ENCODE measurements around the gene METTL5. TPM values are rescaled to one million over a fixed set of nuclear protein-coding genes. Genes with fewer than 3 reads are reported as not detected.
"Not testable (repeated sequence)": the region's sequence is repeated elsewhere in the genome, so short reads cannot be mapped to it uniquely, and the experiment has no call there.

METTL5 gene
- total RNA-seq, 2 experiments from 2014 or later: 13.2 to 16.0 TPM

- no peaks in the 10 kb centered on the region for H3K27me3 Mint-ChIP-seq
- H3K27ac ChIP-seq (ENCODE audit: low read depth in 1 of 2, low read length in 2 of 2): no peak overlapping the region
- H3K4me1 Mint-ChIP-seq (ENCODE audit: low read depth): peaks cover 44% of the 10 kb centered on the region
- ChIA-PET POLR2A (no interaction called here), CTCF (no interaction called here)
- H3K27me3 ChIP-seq (ENCODE audit: control insufficient read depth in 1 of 2, insufficient read depth in 2 of 2, low read length in 2 of 2): no peaks in the 10 kb centered on the region
- no peak for ATAC-seq (ENCODE audit: poor library complexity)
- H3K27ac Mint-ChIP-seq: no peak overlapping the region
- no peak overlapping the region for H3K4me3 ChIP-seq (ENCODE audit: low read length)
- peaks cover 44% of the 10 kb centered on the region for H3K36me3 Mint-ChIP-seq (ENCODE audit: low read depth)
- peaks cover 0 to 10% of the 10 kb centered on the region in 2 experiments for H3K9me3 ChIP-seq (ENCODE audit: control insufficient read depth in 1 of 2, insufficient read depth in 1 of 2, low read length in 2 of 2)
- H3K4me3 Mint-ChIP-seq: no peak overlapping the region
- H3K36me3 ChIP-seq (ENCODE audit: insufficient read depth, low read length): peaks cover 3% of the 10 kb centered on the region
- intact Hi-C loops (cut with DNase I, micrococcal nuclease): no loop called here
- peaks cover 9% of the 10 kb centered on the region for H3K4me1 ChIP-seq (ENCODE audit: insufficient read depth, low read length)
- TF ChIP-seq, protein P1, sequence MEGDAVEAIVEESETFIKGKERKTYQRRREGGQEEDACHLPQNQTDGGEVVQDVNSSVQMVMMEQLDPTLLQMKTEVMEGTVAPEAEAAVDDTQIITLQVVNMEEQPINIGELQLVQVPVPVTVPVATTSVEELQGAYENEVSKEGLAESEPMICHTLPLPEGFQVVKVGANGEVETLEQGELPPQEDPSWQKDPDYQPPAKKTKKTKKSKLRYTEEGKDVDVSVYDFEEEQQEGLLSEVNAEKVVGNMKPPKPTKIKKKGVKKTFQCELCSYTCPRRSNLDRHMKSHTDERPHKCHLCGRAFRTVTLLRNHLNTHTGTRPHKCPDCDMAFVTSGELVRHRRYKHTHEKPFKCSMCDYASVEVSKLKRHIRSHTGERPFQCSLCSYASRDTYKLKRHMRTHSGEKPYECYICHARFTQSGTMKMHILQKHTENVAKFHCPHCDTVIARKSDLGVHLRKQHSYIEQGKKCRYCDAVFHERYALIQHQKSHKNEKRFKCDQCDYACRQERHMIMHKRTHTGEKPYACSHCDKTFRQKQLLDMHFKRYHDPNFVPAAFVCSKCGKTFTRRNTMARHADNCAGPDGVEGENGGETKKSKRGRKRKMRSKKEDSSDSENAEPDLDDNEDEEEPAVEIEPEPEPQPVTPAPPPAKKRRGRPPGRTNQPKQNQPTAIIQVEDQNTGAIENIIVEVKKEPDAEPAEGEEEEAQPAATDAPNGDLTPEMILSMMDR (IDR thresholded peaks at IDR 0.05): no peak
- DNase-seq: no peak
- H3K9me3 Mint-ChIP-seq: no peaks in the 10 kb centered on the region
These were observed 28.4 kb upstream of the METTL5 start for GRCh38 chr2:169853041-169853668.

GRCh38 chr2:169849710-169850109, 25.0 kb upstream of the METTL5 start:
- no peak overlapping the region for H3K27ac Mint-ChIP-seq
- peaks cover 64% of the 10 kb centered on the region for H3K4me1 Mint-ChIP-seq (ENCODE audit: low read depth)
- Histone ChIP-seq H3K4me1 (ENCODE audit: insufficient read depth, low read length) (peaks cover 9% of the 10 kb centered on the region), H3K9me3 (ENCODE audit: control insufficient read depth in 1 of 2, insufficient read depth in 1 of 2, low read length in 2 of 2) (no peaks in the 10 kb centered on the region), H3K27ac (ENCODE audit: low read depth in 1 of 2, low read length in 2 of 2) (no peak overlapping the region), H3K4me3 (ENCODE audit: low read length) (no peak overlapping the region), H3K27me3 (ENCODE audit: control insufficient read depth in 1 of 2, insufficient read depth in 2 of 2, low read length in 2 of 2) (no peaks in the 10 kb centered on the region), H3K36me3 (ENCODE audit: insufficient read depth, low read length) (peaks cover 5% of the 10 kb centered on the region)
- H3K4me3 Mint-ChIP-seq: no peak overlapping the region
- ChIA-PET POLR2A (interaction anchor here (1.0 kb wide), 1 partner anchor 8 kb away, joined by 3 read pairs; no protein-coding TSS in a partner anchor), CTCF (interaction anchor here (1.0 kb wide), 1 partner anchor 25 kb away, joined by 3 read pairs; the partner anchor contains the start of gene METTL5)
- TF ChIP-seq, protein P1 (IDR thresholded peaks at IDR 0.05): no peak
- H3K36me3 Mint-ChIP-seq (ENCODE audit: low read depth): peaks cover 55% of the 10 kb centered on the region
- H3K27me3 Mint-ChIP-seq: no peaks in the 10 kb centered on the region
- no peak for ATAC-seq (ENCODE audit: poor library complexity)
- intact Hi-C loops (cut with DNase I, micrococcal nuclease): no loop called here
- no peaks in the 10 kb centered on the region for H3K9me3 Mint-ChIP-seq
- no peak for DNase-seq

GRCh38 chr2:169848959-169849693, 24.4 kb upstream of the METTL5 start:
- peaks cover 67% of the 10 kb centered on the region for H3K4me1 Mint-ChIP-seq (ENCODE audit: low read depth)
- H3K4me1 ChIP-seq (ENCODE audit: insufficient read depth, low read length); ATAC-seq (ENCODE audit: poor library complexity); H3K9me3 Mint-ChIP-seq; H3K4me3 Mint-ChIP-seq; H3K4me3 ChIP-seq (ENCODE audit: low read length); H3K27me3 ChIP-seq (ENCODE audit: control insufficient read depth in 1 of 2, insufficient read depth in 2 of 2, low read length in 2 of 2); H3K27me3 Mint-ChIP-seq; intact Hi-C loops (cut with DNase I, micrococcal nuclease); H3K9me3 ChIP-seq (ENCODE audit: control insufficient read depth in 1 of 2, insufficient read depth in 1 of 2, low read length in 2 of 2); H3K36me3 ChIP-seq (ENCODE audit: insufficient read depth, low read length); H3K27ac ChIP-seq (ENCODE audit: low read depth in 1 of 2, low read length in 2 of 2); DNase-seq; H3K27ac Mint-ChIP-seq: not testable (repeated sequence)
- ChIA-PET POLR2A (interaction anchor here (1.0 kb wide), 1 partner anchor 9 kb away, joined by 3 read pairs; no protein-coding TSS in a partner anchor), CTCF (interaction anchor here (1.0 kb wide), 1 partner anchor 24 kb away, joined by 3 read pairs; the partner anchor contains the start of gene METTL5)
- H3K36me3 Mint-ChIP-seq (ENCODE audit: low read depth): peaks cover 58% of the 10 kb centered on the region

Data from CD4-positive, alpha-beta T cell (primary cell).